Gastrocnemius medialis (tissue), 4 donors: ENCODE data around the gene AKR1C2.

Source experiments
- POLR2A ChIP-seq, 2 donors: fragments of 450-650 bp; IDR thresholded peaks; one replicate each; pipeline ENCODE4 v1.6.1; 2017; ENCODE audit warnings: antibody characterized with exemption in 2 of 2, mild to moderate bottlenecking in 2 of 2, moderate library complexity in 2 of 2
- TF ChIP-seq, protein P1 (sequence below), 5 experiments: fragments of 450-650 bp in 3 of 5; fragments of 200-600 bp in 2 of 5; sonication (generic) in 2 of 5; IDR thresholded peaks in 4 of 5; conservative IDR thresholded peaks in 1 of 5; 1 replicate in 4 of 5; 2 replicates in 1 of 5; pipeline ENCODE4 v1.5.1; 2016 to 2019; ENCODE audit warnings: antibody characterized with exemption in 5 of 5, mild to moderate bottlenecking in 3 of 5, moderate library complexity in 3 of 5

DNA sequence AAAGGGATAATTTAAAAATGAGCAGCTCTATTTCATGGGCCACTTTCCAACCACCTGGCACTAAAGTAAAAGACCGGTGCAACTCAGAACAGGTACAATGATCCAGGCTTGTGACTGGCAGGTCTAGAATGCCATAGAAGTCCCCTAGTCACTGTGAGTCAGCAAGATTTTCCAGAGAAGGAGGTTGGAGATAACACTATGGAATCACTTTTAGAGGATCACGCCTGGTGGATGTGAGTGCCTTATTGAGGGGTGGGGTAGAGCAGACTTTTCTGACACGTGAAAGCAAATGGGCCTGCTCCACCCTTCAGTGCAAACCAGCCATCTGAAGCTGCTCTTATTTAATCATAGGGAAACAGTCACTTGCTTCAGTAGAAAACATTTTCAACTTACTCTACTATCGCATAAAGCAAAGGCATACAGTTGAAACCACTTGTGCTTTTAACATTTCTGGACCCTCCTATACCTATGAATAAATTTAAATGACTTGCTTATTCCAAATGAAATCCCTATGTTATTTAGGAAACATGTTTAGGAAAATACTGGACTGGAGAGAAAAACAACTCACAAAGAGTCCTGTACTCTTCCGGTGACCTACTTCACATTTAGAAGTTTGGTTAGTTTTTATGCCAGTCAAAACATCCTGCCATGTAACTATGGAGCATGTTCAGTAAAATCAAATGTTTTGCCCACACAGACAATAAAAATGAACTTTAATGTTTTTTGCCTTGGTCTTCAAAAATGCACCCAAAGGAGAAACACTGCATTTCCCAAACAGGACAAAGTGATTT is 61.9 kb downstream of the AKR1C2 start:
- TF ChIP-seq, protein P1, sequence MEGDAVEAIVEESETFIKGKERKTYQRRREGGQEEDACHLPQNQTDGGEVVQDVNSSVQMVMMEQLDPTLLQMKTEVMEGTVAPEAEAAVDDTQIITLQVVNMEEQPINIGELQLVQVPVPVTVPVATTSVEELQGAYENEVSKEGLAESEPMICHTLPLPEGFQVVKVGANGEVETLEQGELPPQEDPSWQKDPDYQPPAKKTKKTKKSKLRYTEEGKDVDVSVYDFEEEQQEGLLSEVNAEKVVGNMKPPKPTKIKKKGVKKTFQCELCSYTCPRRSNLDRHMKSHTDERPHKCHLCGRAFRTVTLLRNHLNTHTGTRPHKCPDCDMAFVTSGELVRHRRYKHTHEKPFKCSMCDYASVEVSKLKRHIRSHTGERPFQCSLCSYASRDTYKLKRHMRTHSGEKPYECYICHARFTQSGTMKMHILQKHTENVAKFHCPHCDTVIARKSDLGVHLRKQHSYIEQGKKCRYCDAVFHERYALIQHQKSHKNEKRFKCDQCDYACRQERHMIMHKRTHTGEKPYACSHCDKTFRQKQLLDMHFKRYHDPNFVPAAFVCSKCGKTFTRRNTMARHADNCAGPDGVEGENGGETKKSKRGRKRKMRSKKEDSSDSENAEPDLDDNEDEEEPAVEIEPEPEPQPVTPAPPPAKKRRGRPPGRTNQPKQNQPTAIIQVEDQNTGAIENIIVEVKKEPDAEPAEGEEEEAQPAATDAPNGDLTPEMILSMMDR (IDR thresholded peaks at IDR 0.05 in 4 of 5, conservative IDR thresholded peaks at IDR 0.05 in 1 of 5) = no peak
- TF ChIP-seq POLR2A (IDR thresholded peaks at IDR 0.05) = no peak
